HG02610 (cell line): ENCODE measurements around the gene DPH6.

Experiments used
- ATAC-seq: cut with Tn5 transposase; IDR thresholded peaks from one replicate; pipeline ENCODE4 v1.9.1; 2021; ENCODE audit warnings: mild to moderate bottlenecking, moderate library complexity; ENCODE audit not compliant: unreplicated experiment

DPH6 gene

DNA sequence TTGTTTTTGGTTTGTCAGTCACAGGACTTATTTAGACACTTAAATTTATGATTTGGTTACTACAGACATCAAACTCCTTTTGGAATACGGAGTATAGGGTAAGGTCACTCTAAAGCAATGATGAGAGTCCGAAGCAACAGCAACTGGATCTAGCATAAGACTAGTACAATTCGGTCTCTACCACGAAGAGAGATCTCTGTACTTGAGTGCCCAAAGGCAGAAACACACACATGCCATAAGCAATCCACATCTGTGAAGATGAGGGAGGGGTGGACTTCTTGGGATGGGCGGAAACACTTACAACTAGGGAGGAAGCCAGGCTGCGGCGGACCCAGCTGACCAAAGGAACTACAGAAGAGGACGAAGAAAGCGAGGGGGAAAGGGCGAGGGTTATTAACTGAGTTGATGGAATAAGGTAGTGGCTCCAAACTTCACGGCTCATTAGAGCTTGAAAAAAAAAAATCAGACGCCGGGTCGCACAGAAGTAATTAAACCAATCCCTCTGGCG is 595 bp downstream of the DPH6 start:
- peak; percentile 18 for ATAC-seq

DNA sequence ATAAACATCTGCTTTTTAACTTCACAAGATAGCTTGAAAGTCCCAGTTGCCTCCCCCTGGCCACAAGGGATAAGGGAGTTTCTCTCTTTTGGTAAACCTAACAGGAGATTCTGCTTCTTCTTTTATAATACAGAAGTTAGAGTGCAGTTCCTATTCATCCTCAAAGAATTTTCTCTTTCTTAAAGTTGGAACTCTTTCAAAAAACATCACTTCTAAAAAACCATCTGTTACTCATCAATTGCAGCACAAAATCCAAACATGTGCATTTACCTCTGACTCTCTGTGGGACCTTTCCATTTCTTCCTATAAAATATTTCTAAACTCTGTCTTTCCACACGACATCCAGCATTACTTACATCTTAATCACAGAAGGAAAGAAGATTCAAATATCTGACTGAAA is 5.1 kb downstream of the DPH6 start:
- no peak for ATAC-seq

DNA sequence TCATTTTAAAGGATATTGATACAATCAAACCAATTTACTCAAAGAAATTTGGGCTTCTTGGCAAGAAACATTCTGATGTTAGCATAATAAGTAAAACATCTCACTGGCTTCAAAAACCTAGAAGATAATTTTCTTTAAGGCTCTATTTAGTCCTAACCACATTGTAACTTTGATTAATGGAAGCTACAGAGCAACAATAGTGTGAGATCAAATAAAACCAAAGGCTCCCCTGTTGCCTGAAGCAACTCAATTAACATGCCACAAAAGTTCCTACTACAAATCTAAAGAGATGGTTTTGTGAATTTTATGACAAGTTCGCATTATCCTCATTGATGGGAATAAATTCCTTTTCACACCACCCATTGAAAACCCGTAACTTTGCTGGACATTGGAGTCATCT is 5.9 kb downstream of the DPH6 start:
- no peak for ATAC-seq

DNA sequence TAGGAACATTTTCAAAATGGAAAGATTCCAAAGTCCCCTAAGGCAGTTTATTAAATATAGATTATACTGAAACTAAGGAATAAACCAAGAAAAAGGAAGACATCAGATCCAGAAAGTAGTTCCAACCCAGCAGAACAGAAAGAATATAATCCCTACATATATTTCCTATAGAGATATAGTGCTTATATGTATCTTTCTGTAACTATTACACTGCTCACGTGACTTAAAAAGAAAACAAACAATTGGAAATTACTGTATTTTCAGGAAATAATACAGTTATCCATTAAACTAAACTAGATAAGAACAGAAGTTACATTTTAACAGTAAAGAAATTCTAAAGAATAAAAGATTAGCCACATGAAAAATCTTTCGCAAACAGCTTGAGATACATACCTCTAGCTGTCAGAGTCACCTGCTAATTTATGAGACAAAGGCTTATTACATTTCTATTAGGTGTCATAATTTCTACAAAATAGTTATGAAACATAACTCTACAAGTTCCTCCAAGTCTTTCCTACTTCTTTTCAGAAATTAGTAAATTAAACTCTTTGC is 10.5 kb downstream of the DPH6 start:
- no peak for ATAC-seq

DNA sequence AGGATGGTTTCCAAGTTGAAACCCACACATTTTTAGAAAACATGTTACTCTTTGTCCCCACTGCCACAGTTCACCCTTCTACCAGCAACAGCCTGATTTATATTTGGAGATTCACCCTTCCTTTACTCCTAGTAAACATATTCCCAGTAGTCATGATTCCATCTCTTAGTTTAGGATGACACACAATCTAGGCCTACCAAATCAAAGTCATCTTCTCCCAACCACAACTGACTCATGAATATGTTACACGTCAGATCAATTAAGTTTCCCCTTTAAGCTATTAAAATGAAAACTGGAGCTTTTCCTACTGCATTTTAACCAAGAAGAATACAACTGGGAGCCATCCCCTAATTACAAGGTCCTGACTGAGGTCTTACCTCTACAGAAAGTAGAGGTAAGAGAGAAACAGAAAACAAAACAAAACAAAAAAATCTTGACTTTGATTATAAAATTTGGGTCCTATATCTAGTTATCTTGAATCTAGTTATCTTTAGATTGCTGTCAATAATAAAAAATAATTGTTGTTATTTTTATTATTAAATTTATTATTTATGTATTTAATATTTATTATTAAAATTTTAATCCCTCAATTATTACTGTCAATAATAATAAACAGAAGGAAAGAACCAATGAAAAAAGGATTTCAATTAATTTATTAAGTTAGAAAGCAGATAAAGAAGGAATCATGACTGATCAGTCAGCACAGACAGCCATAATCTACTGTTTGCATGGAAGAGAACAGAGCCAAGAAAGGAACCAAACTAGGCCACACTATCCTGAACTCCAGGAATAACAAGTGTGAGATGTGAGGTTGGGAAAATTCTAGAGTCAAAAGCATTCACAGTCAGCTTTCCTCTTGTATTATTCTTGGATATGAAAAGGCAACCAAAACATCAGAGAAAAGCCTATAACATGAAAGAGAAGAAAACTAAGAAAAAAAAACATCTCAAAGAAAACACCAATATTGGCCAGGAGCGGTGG is 12.5 kb downstream of the DPH6 start:
- no peak for ATAC-seq

DNA sequence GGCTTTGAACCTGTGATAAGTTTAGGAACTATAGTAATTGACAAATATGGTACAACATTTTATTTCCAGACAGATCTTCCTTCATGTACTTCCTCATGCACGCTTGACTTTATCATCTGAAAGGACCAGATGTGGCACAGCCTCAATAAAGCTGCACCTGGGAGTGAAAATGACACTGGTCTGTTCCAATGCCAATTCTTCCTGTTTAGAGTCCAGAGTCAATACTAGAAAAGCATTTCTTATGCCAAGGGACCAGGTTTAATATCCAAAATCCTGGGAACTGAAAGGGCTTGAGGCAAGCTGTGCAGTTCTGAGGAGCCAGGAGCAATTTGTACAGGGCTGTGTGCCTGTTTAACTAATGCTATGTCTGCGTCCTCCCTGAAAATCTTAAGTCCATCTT is 15.3 kb downstream of the DPH6 start:
- no peak for ATAC-seq

DNA sequence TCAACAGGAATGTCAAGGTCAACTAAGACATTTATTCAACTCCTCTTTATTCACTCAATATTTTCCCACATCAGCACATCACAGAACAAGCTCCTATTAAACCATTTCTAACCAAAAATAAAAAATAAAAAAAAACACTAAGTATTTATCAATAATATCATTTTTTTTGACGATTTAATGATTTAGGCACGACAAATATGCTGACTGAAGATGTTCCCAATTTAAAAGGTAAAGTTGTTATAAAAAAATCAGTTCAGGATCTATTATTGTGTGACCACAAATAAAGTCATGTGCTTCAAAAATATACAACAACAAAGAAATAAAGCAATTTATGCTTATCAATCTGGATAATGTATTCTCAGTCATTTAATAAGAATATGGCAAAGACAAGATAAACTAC is 16.2 kb downstream of the DPH6 start:
- no peak for ATAC-seq

DNA sequence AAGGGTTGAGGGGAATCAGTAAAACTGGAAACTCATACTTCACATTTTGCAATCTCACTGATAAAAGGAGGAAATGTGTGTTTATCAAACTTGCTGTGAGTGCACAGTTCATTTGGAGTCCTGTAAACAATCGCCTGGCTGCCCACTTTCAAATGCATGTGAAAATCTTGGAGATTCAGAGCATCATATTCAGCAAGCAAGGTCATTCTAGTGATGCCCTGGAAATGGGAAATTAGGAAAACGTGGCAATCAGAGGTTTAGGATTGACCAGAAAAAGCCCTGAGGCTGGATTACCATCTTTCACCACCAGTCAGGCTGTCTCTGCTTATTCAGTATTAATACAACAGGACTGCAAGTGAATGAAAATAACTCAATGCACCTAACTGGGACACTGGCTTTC is 23.9 kb downstream of the DPH6 start:
- ATAC-seq: no peak

DNA sequence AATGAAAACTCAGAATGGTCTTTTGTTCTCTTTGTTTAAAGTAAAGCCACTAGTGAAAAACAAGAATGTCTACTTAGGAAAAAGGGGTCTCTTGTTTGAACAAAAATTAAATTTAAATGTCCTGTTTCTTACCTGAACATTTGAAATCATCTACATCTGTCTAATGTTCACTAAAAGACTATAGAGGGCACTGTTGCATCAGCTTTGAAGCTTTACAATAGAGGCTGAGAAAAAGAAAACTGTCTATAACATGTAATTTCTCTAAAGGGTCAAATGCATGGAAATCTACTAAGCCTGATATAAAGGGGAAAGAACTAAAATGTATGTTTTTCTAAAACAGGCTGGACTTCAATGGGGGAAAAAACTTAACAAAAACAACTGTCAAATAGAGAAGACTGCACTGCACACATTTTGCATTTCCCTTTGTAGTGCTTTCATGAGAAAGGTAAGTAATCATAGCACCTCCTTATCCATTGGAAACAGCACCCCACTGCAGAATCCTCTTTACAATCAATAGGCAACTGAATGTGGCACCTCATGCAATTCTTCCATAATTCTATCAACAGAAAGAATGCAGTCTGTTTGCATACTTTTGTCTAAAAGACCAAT is 26.3 kb downstream of the DPH6 start:
- ATAC-seq: peak; percentile 73

DNA sequence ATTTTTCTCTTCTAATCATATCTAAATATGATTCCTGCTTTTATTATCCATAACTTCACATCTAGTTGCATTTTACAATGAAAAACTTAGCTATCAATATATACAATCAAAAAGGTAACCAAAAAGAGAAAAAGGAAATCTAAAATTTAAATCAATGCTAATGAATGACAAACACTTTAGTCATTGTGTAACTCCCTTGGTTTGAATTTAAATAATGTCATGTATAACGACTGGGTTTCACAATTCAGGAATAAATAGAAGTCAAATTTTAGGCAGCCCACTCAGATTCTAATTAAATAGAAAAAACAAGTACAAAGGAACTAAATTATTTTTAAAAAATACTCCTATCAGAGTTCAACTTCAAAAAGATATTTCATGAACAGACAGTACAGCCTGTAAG is 26.9 kb downstream of the DPH6 start:
- no peak for ATAC-seq

DNA sequence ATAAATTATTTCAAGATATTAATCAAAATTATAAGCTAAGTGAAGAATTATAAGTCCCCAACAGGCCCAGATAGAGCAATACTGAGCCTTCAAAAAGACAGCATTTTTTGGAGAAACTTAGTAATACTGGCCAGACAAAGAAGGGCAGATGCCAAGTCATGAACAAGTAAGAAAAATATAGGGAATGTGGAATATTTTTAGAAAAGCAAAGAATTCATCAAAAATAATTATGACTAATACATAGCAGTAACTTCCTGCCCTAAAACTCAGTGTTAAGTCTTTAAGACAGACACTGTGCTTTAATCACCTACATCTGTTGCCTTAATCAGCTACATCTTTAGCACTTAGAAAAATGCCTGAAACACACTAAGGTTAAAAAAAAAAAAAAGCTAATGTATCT is 31.2 kb downstream of the DPH6 start:
- no peak for ATAC-seq

DNA sequence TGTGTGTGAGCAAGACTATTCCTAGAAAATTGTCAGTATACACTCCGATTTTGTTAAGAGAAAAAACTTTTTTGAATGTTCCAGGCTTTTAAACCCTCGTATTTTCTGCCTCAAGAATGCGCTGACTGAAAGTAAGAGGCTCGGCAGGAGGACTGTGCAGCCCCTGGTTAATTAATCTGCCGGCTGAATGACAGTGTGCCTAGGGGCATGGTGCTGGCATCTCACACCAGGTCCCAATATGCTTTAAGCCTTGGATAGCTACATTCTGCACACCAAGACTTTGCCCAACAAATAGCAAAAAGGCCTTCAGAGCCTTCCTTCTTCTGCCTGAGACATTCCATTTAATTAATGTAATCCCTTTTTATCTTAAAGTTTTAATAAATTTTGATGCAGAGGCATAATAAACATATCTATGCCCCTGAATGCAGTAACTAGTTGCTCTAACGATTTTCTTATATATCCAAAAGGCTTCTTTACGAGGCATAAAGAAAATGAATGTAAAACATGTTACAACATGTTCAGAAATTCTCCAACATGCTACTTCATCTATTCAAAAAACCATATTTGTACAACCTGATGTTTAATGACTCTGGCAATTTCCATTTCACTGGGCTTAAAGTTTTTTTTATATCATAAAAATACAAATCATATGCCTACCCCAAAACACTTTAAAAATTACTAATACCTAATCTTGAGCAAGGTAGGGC is 37.9 kb downstream of the DPH6 start:
- ATAC-seq: no peak

DNA sequence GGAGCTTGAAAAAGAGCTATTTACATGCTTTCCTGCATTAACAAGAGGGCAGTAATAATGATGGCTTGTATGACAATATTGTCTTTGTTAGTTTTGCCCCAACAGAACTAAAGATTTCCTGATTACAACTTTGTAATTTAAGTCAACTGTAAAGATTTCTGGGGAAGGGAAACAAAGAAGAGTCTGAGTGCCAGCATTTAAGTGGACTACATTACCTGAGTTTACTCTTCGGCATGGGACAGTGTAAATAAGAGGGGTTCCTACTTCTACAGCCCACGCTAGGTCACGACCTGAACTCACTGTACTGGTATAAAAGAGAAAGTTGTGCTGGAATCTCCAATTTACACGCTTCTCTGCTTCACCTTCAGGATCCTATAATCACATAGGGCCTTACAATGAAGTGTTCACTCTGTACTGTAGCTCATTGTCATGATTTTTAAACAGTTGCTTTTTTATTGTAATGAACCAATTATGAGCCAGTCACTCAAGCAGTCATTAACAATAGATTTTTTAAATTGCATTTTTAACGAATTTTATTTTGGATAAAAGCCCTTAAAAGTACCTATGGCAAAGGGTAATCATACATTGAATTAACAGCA is 39.6 kb downstream of the DPH6 start:
- no peak for ATAC-seq

DNA sequence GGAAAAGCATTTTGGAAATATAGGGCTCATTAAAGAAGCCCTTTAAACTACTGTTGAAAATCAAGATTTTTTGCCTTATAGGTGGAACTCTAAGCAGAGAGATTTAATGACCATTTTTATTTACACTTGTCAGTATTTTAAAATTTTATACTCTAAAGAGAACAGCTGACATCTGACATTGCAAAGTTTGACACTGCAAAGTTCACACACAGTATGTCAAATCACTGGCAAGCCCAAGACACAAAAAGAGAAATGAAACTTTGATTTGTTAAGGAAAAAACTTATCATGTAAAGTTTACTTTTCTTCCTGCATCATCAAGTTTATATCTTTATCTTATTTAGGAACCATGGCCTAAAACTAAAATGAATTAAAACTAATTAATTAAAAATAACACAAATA is 40.2 kb downstream of the DPH6 start:
- ATAC-seq: no peak

DNA sequence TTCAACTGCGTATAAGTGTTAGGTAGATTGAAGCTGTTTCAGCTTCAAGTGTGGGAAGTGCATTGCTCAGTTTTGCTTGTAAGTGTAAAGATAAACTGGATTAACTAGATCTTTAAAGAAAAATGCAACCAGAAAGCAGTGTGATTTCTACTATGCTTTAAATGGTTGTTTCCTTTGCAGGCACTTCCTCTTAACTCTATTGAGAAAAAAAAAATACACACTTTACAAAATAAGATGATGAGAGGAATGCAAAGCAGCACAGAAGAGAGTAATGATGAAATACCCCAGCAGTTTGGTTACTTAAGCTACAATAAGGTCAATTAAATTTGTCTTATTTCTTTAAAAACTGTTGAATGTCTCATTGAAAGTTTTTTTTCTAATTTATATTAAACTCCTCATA is 40.8 kb downstream of the DPH6 start:
- ATAC-seq: no peak

DNA sequence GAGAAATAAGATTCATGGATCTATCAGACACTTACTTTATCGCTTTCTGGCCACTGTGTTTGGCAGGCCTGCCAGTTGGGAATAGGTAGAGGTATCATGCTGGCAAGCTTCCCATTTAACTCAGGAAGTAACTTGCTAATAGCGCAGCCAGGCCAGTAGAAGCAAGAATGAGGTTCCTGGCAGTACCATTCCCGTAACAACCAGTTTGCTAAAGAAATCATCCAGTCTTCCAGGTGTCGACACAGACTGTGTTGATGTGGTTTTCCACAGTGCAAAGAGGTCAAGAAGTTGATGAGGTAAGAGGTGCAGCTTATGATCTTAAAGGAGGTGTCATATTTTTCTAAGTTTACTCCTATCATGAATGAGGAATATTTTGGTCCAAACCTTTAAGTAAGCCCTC is 46.2 kb downstream of the DPH6 start:
- no peak for ATAC-seq

DNA sequence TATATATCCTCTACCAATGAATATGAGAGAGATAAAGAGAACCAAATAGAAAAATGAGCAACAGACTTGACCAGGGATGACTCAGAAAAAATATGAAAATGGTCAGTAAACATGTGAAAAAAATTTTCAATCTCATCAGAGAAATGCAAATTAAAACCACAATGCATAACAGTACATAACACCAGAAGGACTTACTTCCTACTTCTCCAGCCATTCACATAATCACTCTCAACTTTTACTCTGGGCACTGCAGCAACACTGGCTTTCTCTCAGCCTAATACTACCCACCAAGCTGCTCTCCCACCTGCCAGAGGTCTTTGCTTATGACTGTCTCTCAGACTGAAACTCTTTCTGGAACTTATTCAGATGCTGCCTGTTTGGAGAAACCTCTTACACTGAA is 49.4 kb downstream of the DPH6 start:
- ATAC-seq: peak; percentile 99

DNA sequence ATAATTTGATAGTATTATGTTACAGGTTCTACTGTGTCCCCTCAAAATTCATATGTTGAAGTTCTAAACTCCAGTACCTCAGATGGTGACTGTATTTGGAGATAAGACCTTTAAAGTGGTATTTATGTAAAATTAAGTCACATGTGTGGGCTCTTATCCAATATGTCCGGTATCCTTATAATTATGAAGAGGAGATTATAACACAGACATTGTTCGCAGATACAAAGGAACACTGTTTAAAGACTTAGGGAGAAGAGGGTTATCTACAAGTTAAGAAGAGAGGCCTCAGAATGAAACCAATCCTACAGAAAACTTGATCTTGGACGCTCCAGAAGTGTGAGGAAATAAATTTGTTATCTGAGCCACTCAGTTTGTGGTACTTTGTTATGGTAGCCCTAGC is 50.9 kb downstream of the DPH6 start:
- no peak for ATAC-seq

DNA sequence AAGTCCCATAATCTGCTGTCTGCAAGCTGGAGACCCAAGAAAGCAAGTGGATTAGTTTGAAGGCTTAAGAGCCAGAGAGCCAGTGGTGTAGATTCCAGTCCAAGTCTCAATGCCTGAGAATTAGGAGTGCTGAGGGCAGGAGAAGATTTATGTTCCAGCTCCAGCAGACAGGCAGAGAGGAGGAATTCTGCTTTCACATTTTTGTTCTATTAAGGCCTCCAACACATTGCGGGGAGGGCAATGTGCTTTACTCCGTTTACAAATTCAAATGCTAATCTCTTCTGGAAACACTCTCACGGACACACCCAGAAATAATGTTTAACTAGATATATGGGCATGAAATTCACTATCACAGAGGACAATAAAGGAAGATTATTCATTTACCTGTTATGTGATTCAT is 54.0 kb downstream of the DPH6 start:
- no peak for ATAC-seq

DNA sequence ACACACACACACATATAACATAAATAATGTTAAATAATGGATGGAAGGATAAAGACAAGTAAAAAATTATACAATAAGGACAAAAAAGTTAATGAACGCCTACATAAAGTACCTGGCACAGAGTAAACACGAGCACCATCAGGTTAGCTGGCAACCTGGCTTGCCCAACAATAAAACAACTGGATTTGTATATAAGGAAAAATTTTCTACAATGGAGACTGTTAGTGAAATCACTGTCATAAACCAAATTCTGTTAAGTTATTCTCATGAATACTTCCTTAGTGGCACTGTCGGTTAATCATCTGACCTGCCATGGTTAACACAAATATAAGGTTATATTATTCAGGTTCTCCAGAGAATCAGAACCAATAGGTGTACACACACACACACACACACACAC is 54.8 kb downstream of the DPH6 start:
- no peak for ATAC-seq

DNA sequence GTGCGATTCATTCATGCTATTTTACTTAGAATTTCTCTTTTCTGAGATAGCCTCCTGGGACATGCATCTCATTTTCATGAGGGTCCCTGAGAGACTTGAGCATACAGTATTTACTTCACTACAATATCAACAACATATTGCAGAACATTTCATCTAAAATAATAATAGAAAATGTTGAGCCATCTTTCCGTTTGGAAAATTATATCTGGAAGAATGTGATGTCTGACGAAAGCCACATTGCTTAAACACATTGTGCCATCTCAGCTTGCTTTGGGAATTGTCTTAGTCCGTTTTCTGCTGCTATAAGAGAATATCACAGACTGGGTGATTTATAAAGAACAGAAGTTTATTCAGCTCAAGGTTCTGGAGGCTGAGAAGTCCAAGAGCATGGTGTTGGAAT is 55.5 kb downstream of the DPH6 start:
- ATAC-seq: no peak
